Activated CD4-positive, alpha-beta T cell treated with anti-CD3 and anti-CD28 coated beads, Interleukin-2, amount 50 U/mL, for 48 hours (primary cell): ENCODE measurements around the gene SORCS2.

Source experiments
- DNase-seq, 2 experiments: peaks; one replicate each; pipeline ENCODE4 v3.0.0-alpha.2; 2020

Gene SORCS2

DNA sequence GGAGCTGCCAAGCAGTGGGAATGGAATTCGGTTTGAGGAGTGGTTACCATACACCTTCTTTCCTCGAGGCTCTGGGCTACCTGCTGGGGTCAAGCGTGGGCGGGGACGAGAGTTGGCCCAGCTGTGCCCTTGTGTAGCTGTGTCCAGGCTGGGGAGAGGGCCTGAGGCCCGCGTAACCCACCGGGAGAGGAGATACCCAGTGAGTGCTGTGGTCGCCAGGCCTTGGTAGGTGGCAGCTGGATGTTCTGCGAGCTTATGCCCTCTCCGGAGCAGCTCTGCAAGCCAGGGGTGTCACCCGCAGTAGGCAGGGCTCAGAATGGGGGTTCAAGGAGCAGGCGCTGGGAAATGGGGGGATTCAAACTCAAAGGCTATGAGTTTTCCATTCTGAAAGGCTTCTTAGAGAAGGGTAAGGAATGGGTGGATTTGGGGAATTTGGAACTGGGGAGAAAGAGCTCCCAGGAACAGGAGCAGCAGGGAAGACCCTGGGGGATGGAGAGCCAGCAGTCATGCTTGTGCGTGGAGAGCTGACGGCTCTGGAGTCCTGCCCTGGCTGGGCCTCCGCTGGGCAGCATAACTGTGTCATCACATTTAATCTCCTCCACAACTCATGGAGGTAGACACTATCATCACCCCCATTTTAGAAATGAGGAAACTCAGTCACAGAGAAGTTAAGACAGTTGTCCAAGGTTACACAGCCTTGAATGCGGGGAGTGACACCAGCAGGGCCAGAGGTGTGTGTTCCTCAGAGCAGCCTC is 117.5 kb downstream of the SORCS2 start:
- no peak for DNase-seq

DNA sequence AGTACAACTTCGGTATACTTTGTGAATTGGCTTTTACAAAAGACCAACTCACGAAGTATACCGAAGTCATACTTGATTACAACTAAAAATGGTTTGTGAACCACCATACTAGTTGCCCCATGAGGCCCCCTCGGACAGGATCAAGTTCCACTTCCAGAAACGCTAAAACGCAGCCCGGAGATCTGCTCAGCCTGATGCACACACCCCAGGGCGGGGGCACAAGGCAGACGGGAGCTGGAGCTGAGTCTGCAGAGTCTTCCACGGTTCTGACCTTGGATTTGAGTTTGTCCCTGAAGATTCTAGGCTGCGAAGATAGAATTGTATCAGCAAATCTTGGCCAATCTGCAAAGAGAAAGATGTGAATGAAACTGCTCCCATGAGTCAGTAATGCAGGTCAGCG is 118.1 kb downstream of the SORCS2 start:
- DNase-seq: no peak

DNA sequence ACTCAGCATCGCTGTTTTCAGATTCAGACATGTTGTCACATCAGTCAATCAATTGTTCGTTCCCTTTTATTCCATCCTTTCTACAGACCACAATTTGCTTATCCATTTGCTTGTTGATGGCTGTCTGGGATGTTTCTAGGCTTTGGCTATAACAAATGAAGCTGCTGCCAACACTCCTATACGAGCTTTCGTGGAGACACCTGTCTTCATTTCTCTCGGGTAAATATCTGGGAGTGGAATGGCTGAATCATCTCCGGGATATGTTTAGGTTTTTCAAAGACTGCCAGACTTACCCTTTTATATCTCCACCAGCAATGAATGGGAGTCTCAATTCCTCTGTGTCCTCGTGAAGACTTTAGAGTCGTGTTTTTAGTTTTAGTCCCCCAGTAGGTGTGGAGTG is 118.9 kb downstream of the SORCS2 start:
- no peak for DNase-seq

DNA sequence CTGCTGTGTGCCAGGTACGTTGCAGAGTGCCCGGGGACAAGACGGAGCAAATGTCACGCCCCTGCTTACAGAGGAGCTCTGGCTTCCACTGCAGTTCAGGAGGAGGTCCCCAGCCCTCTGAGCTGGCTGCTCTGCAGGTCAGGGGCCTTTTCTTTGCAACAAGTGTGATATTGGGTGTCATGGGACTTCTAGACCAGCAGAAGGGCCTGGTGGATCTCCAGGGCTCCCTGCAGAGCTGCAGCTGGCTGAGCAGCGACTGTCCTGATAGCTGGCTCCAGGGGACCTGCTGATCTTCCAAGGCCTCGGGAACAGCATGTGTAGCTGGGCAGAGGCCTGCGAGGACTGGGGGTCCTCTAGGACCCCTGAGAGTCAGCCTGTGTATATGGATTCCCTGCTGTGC is 120.4 kb downstream of the SORCS2 start:
- DNase-seq: no peak

DNA sequence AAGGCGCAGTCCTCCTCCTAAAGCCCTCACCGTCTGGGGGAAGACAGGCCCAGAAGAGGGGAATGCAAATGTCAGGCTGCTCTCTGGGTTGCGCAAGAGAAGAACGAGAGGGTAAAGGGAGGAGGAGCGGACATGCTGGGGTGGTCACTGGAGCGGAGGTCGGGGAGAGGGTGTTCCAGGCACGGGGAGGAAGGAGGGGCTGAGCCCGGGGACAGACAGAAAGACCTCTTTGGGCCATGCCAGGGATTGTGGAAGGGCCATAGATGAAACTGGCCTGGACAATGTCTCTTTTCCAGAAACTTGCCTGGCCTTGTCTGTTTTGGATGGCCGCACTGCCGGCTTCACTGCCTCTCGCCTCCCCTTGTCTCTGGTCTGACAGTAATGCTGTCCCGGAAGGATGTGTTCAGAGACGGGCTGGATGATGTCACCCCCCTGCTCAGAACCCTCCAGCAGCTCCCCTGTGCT is 121.0 kb downstream of the SORCS2 start:
- DNase-seq: no peak

DNA sequence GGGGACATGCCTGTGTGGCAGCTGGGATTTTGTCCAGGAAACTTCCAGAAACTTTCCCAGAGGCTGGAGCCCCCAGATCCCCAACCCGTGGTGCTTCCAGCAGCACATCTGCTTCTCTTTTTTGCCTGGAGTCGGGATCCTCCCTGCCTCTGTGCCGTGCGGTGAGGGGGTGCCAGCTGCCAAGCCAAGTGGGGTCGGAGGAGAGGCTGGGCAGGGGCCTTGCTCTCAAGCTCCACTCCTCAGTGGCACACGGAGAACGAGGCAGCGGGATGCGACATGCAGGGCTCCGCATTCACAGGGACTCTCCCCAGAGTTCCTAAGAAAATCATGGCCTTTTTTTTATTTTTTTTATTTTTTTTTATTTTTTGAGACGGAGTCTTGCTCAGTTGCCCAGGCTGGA is 121.7 kb downstream of the SORCS2 start:
- no peak for DNase-seq

DNA sequence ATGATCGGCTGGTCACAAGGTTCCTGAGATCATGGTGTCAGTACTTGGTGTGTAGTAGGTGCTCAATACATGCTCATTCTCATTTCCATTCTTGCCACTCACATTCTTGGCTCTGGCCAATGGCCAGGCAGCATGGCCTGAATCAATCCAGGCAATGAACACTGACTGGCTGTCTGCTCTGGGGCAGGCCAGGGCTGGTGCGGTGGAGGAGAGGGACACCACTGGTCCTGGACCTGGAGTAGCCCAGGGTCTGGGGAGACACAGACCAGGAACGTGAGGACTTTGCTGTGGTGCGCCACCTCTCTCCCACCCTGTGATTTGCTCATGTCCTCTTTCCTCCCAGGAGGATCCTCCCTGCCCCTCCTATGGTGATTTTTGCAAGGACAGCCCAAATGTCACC is 122.9 kb downstream of the SORCS2 start:
- no peak for DNase-seq

DNA sequence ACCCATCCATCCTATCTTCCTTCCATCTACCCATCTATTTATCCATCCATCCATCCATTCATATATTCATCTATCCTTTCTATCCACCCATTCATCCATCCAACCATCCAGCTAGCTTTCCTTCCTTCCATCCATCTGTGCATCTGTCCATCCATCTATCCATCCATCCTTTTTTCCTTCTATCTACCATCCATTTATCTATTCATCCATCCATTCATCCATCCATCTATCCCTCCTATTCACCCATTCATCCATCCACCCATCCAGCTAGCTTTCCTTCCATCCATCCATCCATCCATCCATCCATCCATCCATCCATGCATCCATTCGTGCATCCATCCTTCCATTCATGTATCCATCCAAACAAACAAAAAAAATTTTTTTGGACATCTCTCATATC is 123.6 kb downstream of the SORCS2 start:
- no peak for DNase-seq

DNA sequence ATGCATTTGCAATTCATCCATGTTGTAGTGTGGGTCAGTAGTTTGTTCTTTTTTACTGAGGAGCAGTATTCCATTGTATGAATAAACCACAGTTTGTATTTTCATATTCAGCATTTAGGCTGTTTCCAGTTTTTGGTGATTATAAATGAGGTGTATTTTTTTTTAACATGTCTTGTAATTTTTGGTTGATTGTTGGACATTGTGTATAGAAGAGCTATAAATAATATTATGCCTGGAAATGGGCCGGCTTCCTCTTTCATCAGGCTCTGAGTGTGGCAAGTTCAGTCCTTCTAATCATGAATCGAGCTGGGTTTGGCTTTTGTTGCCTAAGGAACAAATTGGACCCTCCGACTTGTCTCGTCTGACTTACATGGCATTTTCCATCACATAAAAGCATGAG is 126.7 kb downstream of the SORCS2 start:
- no peak for DNase-seq

DNA sequence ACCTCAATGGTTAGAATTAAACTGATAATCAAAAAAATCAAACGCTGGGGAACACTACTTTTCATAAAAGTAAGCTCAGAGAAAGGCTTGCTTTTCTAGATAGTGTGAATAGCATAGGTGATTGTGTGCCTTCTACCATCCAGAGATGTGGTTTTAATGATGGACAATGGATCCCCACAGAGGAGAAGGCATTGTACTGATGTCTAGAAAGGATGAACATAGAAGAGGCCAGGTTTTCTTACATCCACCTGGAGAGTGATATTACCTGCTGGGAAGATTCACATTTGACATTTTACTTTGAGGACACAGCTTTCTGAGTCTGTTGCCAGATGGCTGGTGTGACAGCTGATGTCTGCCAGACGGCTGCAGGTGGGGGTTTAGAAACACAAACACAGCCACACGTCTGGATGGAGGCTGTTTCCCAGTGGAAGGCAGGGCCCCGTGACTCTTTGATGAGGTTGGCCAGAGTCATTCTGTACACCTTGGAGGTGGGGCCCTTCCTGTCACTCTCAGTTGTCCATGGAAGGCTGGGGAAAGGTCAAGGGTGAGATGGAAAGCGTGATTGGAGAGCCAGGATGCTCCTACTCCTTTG is 128.0 kb downstream of the SORCS2 start:
- no peak for DNase-seq

DNA sequence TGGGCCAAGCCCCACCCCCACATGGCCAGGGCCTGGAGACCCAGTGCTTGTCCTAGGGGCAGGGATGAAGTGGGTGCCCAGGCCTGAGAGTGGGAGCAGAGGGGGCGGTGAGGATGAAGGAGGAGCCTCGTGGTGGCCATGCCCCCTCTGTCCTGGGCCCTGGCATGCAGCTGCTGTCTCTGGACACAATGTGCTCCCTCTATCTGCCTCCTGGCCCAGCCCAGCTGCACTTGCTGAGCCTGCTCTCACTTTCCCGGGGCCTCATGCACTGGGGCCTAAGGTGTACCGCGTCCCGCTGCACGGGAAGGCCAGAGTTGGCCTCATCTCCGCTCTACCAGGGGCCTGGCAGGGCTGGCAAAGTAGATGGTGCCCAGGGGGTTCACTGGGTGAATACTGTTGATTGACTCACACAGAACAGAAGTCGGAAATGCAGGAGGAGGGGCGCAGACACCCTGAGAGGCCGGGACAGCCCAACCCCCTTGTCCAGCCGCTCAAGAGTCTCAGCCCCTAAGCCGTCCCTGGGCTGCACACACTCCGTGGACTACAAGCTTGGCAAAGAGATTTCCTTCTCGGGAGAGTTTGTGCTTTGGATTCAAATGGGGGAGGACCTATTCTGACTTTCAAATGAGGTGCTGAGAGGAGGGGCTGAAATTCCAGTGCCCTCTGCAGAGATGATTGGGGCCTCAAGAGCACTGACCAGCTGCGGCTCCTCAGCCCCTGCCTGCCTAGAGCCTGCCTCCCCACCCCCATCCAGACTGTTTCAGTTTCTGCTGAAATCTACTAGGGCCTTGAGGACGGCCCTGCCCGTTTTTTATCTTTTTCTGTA is 130.0 kb downstream of the SORCS2 start:
- no peak for DNase-seq

DNA sequence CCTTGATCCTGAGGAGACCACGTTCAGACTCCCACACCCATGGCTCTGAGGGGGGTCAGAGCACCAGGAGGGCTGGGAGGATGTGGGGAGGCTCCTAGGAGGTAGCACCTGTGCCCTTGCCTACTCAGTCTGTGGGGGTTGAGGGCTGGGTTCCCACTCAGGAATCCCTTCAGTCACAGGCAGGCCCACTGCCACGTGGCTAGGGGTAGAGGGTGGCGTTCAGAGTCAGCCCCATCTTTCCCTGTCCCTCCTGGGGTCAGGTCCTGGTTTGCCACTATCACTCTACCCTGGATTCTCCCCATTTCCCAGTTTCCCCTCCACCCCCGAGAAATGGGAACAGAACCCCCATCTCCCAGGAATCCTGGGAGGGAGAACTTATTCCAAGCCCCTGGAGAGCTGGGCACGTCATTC is 131.1 kb downstream of the SORCS2 start:
- DNase-seq: no peak

DNA sequence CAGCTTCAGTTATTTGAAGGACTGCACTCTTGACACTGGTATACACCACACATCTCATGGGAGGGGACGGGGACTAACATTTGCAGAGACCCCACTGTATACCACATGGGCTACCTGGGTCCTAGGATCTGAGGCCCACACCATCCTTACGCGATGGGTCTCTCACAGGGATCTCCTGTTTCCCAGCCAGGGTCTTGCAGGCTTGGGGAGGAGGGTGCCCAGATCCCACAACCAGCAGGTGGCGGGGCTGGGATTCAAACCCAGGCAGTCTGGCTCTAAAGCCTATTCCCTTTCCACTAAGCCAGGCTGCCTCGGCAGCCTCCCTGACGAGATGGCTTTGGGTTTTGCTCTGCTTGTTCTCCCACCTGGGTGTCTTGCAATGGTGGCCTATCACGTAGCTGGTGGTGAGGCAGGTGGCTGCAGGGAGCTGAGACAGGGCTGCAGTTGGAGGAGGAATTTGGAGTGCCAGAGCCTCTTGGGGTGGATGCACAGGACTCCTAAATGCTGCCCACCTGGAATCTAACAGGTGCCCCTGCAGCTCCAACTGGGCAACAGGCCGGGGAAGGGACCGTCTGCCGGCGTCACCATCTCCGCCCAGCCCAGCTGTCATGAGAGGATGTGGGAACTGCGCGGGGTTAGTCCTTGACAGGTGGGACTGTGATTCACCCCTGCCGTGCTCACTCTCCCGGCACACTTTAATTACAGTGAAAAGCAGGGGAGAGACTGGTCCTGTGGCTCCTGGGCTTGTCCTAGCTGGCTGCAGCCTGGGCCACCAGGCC is 131.7 kb downstream of the SORCS2 start:
- no peak for DNase-seq

DNA sequence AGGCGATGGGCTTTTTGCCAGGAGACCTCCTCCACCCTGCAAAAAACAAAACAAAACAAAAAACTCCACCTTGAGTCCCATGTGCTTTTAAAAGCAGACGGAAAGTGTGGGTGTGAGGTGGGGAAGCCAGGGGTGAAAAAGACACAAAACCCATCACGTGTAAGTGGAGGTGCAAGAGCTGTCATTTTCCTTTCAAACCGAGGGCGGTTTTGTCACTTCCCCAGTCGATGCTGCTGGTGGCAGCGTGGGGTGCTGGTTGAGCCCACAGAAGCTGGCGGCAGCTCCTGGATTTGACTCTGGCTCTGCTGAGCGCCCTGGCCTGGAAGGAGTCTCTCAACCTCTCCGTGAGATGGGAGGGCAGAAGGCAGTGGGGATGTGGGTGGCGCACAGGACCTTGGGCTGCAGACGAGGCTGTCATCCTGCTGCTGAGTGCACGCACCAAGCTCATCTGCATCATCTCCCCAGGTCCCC is 132.3 kb downstream of the SORCS2 start:
- DNase-seq: no peak

DNA sequence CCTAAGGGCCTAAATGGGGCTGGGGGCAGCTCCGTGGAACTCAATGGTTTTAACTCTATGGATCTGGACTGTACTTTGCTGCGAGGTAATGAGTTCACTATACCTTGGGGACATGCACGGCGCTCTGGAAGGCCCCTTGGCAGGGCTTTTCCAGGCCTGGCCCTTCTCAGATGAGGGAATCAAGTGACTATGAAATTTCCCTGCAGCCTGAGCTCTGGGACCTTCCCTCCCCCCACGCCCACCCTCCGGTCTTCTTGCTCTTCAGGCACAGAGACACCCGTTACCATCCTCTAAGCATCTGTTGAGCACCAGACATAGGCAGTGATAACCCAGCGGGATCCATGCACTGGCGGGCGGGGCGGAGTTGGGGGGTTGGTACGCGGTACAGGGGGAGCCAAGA is 133.2 kb downstream of the SORCS2 start:
- no peak for DNase-seq

DNA sequence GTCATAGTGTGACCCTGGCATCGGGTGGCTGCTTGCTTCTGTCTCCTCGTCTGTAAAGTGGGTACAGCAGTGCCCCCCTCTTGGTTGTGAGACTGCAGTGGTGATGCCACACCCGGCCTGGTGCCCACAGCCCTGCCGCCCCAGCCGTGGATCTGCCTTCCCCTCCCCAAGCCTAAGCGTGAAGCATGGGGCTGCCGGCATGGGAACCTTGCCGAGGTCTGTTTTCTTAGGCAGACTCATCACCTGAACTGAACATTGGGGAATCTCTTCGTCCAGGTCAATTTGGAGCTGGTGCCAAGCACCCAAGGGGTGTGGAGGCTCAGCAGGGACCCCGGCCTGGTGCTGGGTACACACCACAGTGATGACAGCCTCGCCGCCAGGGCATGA is 134.0 kb downstream of the SORCS2 start:
- DNase-seq: no peak

DNA sequence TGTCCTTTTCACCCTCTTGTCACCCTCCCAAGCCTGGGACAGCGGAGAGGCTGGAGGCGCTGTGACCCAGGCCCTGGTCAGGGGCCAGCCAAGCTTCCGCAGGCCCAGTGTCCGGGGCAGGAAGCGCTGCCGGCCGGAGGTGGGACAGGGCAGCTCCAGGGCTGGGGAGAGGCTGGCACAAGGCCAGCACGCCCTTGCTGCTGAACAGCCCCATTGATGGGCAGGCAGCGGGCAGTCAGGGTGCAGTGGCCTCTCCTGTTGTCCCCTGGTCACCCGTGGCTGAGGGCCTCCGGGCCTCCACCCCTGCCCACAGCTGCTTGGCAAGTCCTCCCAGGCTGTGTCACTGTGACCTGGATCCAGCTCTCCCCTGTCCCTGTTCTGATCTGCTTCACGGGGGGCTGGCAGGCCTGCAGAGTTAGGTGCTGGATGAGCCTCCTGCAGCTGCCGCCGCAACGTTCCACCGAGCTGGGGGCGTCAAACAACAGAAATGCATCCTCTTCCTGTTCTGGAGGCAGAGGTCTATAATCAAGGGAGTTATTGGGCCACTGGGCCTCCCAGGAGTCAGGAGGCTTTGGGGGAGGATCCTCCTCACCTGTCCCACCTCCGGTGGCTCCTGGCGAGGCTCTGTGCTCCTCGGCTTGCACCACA is 134.5 kb downstream of the SORCS2 start:
- DNase-seq: no peak

DNA sequence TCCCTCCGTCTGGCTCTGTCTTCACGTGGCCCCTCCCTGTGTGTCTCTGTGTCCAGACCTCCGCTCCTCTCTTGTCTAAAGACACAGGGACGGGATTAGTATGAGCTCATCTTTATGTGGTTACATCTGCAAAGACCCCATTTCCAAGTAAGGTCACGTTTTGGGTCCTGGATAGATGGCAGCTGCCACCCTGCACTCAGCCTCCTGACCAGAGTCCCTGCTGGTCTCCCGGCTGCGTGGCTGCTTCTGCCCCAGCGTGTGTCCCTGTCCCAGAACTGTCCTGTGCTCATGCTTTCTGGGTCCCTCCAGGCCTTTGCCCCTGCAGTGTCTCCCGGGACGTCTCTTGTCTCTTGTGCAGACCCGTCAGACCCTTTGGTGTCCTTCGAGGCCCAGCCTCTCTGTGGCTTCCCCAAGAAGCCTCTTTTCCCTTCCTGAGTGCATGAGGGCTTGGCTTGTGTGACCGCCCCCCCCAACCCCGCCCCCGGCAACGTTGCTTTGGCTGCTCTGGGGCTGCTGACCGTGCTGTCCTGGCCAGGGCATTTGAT is 135.1 kb downstream of the SORCS2 start:
- DNase-seq: no peak

DNA sequence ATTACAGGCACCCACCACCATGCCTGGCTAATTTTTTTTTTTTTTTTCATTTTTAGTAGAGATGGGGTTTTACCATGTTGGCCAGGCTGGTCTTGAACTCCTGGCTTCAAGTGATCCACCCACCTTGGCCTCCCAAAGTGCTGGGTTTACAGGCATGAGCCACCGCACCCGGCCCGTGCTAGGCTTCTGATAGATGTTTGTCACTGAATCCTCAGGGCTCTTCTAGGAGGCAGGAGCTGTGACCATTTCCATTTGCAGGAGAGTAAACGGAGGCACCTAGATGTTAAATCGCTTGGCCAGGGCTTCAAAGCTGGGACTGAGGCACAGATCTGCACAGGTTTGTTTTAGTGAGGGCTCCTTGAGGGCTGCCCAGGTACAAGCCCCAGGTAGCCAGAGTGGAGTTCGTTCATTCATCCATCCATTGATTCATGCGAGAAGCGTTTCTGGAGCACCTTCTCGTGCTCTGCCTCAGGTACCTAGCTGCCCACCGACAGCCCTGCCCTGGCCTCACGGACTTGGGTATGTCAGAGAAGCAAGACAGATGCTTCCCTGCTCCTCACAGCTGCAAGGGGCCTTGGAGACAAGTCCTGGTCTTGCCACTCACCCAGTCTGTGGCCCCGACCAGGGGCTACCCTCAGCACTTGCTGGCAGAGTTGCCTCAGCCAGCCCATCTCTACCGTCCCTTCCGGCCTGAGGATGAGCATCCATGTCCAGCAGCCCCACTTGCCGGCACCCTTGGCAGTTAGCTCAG is 136.0 kb downstream of the SORCS2 start:
- DNase-seq: no peak

DNA sequence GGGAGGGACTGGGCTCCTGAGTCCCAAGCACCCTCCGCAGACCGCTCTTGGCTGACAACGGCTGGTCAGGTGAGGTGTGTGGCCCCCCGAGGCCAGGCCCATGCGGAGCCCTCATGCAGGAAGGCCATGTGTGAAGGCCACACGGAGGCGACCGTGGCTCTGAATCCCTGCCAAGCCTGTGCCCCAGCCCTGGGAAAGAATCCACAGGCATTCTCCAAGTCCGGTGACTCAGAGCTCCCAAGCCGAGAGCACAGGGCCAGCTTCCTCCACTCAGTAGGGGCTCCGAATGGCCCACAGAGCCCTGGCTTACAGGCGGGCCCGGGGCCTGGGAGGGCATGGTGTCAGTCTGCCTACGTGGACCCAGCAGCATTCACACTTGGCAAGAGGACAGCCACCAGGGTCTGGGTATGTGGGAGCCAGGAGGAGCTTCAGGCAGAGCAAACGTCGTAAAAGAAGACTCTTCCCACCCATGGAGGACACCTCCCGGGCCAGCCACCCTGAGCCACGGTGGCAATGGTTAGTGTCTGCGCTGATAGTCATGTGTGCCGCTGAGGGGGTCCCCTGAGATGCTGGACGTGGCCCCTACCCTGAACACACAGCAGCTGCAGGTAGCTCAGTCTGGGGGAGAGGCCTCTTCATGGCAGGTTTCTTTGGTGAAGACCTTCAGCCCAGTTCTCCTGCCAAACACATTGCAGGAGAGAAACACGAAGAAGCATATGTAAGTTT is 136.7 kb downstream of the SORCS2 start:
- no peak for DNase-seq
